HG02610 (cell line): ENCODE data around the gene PRSS23.
"Not testable (repeated sequence)": the region's sequence is repeated elsewhere in the genome, so short reads cannot be mapped to it uniquely, and the experiment has no call there.

Experiments used
- ATAC-seq: cut with Tn5 transposase; IDR thresholded peaks from one replicate; pipeline ENCODE4 v1.9.1; 2021; ENCODE audit warnings: mild to moderate bottlenecking, moderate library complexity; ENCODE audit not compliant: unreplicated experiment

The PRSS23 gene, protein sequence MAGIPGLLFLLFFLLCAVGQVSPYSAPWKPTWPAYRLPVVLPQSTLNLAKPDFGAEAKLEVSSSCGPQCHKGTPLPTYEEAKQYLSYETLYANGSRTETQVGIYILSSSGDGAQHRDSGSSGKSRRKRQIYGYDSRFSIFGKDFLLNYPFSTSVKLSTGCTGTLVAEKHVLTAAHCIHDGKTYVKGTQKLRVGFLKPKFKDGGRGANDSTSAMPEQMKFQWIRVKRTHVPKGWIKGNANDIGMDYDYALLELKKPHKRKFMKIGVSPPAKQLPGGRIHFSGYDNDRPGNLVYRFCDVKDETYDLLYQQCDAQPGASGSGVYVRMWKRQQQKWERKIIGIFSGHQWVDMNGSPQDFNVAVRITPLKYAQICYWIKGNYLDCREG

DNA sequence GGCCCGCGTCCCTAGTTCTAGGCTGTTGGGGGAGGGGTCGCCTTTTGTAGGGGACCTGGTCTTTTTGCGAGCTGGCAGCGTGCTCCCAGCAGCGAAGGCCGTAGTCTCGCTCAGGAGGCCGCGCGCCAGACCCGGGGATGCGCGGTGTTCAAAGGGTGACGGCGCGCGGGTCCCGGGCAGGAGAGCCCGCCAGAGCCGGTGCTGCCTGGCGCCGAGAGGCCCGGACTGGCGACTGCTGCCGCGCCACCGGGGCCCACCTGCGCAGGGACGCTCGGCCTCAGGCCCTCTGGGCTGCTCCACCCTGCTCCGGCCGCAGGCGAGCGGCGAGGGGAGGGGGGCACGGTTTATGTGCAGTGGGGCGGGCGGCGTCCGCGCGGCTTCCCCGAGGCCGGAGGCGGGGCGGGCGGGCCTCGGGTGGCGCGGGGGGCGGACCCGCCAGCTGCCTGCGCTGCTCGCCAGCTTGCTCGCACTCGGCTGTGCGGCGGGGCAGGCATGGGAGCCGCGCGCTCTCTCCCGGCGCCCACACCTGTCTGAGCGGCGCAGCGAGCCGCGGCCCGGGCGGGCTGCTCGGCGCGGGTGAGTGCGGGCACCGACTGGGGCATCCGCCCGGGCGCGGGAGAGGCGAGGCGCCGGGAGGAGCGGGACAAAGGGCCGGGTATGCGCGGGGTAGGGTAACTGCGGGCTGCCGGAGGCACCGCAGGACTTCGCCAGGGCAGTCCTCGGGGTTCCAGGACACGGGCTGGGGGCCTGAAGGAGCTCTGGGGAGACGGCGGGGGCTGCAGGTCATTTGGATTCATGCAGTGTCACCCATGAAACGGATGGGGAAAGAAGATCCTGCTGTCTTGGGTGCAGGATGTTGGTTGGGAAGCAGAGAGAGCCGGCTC, at the start of gene PRSS23:
Gene PRSS23 (plus strand): TSS at position 467 of the 884 bp plus-strand sequence. CDS start 7,102 bp downstream, outside the sequence.
- ATAC-seq = no peak

DNA sequence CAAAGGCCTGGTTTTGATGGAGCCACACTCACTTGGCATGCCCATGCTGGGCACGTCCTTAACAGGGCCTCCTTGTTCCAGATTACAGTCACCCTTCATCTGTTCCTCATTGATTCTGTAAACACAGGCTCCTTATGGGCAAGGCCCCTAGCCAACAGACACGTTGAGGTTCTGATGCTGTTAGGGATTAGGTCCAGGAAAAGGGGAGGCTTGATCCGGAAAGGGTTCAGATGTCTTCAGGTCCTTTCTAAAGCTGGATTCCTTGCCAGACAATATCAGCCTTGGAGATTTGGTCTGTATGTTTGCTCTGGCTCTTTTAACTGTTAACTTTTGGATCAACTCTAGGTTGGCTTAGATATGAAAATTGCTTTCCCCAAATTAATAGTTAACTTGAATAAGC, 46.9 kb upstream of the PRSS23 start:
- ATAC-seq = no peak

DNA sequence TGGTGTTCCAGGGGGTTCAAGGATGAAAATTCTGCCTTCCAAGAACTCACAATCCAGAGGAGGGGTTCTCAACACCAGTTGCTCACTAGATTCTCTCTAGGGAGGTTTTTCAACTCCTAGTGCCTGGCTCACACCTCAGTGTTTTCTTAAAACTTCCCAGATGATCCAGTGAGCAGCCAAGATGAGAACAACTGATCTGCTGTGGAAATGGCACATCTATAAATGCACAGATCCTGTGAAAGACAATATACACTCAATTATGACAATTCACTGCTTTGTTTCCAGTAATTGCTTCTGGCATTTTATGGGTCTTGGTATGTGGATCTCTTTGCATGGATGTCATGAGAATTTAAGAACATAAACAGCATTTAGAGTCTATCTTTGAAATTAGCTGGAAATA, 45.2 kb upstream of the PRSS23 start:
- no peak for ATAC-seq

DNA sequence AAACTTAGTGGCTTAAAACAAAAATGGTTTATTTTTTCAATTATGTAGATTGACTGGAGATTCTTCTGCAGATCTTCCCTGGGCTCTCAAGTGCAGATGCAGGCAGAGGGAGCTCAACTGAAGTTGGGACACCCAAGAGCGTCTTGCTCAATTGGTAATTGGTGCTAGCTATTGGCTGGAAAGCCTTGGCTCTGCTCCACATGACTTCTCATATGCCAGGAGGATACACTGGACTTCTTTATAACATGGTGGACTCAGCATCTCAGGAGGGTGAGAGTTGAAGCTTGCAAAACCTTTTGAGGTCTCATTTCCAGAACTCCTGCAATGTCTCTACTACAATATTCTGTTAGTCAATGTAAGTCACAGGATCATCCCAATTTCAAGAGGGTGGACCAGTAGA, 42.2 kb upstream of the PRSS23 start:
- ATAC-seq = no peak

DNA sequence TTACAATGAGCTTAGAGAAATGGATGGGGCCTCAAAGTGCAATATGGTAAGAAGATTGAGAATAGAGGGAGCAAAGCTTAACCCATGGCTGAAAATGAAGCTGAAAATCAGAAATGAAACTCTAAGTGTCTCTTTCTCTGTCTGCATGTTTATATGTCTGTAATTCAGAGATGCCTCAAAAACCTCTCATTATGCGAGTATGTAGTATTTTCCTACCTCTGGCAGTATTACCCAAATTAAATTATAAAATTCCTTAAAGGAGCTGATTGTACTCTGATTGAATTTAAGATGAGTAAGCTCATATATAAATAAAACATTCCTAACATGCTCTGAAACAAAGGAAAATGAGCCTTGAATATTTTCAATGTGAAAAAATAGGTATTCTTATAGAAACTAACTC, 39.8 kb upstream of the PRSS23 start:
- no peak for ATAC-seq

DNA sequence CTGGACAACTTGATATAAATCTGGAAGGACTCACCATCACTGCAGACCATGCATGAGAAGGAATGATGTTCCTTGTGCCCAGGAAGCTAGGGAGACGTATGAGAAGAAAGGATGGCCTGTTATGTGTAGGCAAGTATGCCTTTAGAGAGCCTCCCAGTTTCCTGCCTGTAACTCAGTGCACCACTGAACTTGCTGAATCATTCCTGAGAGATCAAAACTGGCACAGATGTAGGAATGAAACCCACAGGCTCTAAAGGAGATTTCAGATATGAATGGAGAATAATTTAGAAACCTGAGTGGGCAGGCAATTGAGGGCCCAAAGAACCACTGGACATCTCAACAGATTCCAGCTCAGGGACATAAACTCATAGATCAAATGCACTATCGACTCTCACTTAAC, 38.4 kb upstream of the PRSS23 start:
- ATAC-seq = no peak

DNA sequence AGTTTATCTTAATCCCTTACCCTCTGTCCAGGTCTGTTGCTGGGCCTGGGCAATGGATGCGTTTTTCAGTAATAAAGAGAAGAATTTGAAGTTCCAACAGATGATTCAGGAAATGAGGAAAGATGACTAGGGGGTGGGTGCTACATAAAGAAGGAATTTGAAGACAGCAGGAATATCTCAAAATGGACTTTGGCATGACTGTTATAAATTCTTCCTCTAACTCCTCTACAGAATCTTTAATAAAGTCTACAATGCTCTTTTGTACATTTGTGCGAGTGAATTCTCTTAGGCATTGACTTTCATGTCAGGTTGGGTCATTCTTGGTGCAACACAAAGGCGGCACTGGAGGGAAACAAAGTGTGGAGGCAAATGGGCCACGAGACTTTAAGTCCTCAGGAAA, 35.1 kb upstream of the PRSS23 start:
- no peak for ATAC-seq

DNA sequence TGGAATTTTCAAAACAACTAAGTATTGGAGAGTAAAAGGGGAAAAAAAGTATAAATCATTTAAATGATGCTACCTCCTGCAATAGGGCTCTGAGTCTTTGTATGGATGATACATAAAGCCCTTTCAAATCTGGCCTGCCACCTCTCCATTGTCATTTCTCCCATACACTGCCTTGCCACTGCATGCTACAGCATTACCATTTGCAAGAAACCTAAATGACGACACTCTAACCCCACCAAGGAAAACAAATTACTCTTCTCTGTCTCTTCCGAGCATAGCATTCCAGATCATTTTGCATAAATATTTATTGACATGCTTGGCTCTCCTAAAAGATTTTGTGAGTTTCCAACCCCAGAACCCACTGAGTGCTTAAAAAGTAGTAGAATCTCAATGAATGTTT, 34.5 kb upstream of the PRSS23 start:
- no peak for ATAC-seq

DNA sequence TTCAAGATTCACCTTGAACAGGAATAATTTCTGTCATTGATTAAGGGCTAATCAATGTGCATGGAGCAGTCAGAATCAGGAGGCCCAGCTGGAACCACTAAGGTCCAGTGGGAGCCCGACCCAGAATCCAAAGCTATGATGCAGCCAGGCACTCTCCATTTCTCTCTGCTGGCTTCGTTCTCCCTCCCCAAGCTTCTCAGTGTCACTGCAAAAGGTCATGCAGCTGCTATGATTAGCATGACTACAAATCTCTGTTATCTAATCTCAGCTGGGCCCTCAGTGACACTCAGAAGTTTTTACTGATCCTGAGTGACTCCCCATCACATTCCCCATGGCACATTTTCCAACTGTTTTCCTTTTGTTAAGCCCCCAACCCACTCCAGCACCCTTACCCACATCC, 31.1 kb upstream of the PRSS23 start:
- ATAC-seq = no peak

DNA sequence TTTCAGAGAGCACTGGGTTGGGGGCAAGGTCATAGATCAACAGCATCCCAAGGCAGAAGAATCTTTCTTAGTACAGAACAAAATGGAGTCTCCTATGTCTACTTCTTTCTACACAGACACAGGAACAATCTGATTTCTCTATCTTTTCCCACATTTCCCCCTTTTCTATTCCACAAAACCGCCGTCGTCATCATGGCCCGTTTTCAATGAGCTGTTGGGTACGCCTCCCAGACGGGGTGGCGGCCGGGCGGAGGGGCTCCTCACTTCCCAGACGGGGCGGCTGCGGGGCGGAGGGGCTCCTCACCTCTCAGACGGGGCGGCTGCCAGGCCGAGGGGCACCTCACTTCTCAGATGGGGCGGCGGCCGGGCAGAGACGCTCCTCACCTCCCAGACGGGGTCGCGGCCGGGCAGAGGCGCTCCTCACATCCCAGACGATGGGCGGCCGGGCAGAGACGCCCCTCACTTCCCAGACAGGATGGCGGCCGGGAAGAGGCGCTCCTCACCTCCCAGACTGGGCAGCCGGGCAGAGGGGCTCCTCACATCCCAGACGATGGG, 29.8 kb upstream of the PRSS23 start:
- ATAC-seq = not testable (repeated sequence)

DNA sequence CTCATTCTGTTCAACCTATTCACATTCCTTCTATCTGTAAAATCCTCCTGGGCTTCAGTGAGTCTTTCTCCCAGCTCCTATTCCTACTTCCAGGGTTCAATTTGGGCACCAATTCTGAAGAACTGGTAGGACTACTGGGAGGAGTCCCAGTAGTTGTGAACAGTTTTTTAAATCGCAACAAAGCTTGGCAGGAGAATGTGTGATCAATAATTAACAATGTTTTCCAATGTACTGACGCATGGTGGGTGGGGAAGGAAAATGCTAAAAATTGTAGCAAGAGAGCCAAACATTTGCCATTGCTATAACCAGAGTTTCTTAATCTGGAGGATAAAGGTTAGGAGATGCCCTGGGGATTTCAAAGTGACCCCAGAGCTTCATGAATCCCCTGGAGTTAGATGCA, 27.3 kb upstream of the PRSS23 start:
- no peak for ATAC-seq

DNA sequence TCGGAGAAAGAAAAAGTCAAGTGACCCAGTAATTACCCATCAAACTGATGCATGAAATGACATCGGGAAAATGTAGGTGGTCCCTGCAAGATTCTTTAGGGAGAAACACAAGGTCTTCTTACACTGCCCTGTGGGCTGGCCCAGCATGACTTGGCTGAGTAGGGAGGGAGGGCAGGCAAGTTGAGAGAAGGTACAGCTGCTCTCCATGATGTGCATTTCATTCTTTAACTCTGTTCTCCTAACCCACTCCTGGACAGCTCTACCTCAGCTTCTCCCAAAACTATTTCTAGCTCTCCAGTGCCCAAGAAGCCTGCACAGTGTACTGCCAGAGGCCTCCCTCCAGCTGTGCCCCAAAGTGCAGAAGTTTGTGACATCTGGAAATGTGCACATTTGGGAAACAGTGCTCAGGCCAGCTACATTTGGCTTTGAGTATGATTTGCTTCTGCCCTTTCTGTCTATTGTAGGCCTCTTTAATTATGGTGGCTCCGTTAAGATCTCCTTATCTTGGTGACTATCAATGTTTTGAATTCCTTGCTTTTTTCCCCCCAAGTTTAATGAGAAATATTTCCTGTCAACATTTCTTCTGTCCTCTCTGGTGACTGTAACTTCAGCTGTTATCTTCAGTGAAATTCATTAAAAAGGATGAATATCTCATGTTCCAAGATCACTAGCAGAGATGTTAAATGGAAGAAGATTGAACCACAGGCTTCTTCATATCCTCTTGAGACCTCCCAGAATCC, 26.7 kb upstream of the PRSS23 start:
- ATAC-seq = no peak

DNA sequence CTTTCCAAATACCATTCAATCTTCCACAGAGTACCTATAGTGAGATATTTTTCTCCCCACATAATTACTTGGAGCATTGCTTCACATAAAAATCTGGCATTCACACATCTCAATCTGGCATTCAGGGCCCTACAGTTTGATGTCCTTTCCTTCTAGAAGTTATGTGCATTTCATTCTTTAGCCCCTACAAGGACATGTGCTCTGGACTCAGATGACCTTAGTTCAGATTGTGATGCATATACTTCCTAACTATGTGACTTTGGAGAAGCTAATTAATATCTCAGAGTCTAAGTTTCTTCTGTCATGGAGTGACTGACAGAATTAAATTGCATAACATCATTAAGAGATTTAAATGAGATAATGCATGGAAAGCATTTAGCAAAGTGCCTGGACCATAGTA, 25.9 kb upstream of the PRSS23 start:
- ATAC-seq = no peak

DNA sequence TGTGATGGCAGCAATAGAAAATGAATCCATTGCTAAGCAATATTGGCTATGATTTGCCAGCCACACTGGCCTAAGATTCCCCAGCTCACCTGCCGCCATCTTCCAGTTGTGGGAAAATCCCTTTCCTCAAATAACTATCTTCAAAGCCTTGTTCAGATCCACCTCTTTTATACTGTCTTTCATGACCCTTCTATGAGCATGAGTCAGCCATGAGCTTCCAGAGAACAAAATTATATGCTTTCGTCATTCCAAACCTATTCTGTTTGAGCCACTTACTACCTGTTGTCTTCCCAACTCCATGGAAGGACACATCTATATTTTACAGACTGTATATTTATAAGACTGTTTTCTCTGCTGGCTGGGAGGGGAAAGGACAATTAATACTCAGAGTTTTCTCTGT, 25.0 kb upstream of the PRSS23 start:
- ATAC-seq = no peak

DNA sequence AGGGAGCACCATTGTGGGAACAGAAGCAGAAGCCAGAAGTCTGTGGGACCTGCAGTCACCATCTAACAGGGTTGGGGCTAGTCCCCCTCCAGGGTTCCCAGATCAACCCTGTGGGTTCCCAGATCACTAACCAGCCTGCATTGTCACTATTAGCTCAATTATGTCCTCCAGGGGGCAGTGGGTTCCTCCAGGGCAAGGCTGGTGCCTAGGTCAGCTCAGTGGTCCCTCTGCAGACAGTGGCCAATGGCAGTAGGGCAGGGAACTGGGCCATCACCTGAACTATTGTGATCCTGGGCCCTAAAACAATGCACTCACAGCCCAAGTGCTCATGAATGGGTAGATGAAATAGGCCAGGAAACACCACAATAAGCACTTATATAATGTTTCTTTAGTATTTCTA, 18.8 kb upstream of the PRSS23 start:
- ATAC-seq = no peak

DNA sequence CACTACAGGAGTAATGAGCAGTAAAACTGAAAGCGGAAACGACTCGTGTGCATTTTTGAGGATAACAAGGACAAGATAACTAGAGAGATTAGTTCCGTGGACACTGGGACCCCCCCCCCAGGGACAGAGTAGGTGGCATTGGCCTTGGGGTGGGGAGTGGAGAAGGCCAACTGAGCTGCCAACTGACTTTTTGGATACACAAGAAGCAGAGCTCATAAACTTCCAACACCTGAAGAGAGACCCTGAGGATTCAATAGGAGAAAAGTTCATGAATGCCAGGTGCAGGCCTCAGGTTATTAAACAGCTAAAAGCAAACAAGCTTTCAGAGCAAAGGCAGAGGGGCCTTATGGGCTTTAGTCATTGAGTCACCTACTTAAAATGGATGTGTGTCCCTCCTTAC, 17.6 kb upstream of the PRSS23 start:
- no peak for ATAC-seq

DNA sequence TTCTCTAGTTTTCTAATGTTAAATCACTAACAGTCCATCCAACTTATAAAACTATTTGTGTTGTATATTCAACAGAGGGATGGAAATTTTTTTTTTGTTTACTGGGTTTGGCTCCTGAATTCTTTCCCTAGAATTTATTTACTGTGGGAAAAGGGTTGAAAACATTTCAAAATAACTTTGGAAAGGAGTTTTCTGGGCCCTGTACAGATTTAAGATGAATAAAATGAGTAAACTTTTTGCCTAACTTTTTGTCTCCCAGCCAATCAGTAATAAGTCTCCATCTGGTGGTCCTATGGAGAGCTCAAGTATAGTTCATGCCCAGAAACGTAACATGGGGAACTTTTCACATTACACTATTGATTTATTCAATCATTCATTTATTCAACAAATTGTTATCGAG, 16.7 kb upstream of the PRSS23 start:
- ATAC-seq = no peak

DNA sequence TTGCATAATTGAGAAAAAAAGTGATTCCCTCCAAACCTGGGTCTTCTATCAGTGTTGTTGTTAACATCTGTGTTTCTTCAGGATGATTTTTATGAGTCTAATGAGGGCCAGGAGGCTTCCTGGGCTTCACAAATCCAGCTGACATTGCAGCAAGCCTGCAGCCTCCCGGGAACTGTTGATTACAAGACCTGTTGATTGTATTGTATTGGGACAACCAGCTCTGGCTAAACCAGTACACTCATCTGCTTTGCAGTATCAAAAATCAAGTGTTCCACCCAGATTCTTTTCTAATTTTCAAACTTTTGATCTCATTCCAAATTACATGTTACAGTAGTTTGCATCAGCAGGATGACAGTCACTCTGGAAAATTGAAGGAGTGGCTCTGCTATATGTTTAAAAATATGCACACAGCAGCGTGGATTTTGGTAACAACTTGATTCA, 16.1 kb upstream of the PRSS23 start:
- no peak for ATAC-seq

DNA sequence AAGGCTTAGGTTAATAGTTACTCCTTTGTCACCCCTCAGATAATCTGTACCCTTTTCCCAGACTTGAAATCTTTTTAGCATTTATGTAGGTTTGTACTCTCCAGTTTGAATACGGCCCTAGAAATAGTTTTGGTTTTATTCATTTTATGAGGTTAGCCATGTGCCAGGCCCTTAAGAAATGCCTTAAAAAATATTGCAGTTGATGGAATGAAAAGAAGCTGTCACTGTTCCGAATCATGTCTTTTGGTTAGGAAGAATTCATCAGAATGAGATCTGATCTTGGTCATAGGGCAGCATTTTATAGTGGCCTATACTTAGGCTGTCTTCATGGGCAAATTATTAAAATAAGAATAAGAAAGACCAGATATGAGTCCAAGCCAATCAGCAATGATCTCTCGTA, 14.8 kb upstream of the PRSS23 start:
- no peak for ATAC-seq

DNA sequence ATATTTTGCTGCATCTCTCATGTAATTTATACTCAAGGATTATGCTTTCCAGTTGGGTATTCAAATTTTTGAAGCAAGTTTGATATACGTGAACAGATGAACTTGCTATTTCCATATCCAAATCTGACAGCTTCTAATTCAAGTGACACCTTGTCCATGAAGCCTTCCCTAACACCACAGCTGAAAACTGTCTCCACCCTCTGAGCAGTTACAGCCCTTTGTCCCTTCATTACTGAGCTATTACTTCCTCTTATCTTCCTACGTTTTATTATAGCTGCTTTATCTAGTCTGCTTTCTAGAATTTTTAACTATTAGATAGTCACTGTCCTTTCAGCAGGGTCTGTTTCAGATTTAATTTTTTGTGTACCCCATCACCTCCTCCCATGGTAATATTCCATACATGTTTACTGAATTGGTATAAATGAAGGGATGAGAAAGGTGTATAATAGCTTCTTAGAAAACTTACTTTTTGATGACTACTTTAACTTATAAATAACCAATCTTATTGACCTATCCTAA, 13.3 kb upstream of the PRSS23 start:
- no peak for ATAC-seq

DNA sequence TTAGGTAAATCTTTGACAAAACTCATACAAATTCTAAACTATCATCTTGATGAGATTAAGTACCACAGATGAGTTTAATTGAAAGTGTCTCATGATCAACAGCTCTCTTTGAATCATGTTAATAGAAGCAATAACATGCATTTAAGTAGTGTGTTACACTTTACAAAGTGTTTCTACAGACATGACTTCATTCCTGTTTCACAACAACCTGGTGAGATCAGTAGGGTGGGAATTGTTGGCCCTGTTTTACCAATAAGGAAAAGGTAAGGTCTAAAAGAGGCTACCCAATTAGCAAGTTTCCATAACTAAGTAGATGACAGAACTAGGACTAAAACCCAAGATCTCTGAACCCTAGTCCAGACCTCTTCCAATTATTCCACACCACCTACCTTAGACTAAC, 12.7 kb upstream of the PRSS23 start:
- no peak for ATAC-seq
